Ovary (tissue), 3 donors: Measurements from ENCODE around the gene SUPT4H1.

Source experiments
- CTCF ChIP-seq, 3 donors: fragments of 450-650 bp in 2 of 3; fragments of 200-600 bp in 1 of 3; IDR thresholded peaks; one replicate each; pipeline versions ENCODE4 v1.5.1 to v1.8.0; 2016 to 2022; ENCODE audit warnings: antibody characterized with exemption in 3 of 3, mild to moderate bottlenecking in 1 of 3
- EP300 ChIP-seq: sonication (generic); formaldehyde crosslinking; IDR thresholded peaks from one replicate; pipeline ENCODE4 v1.6.1; 2017; ENCODE audit warnings: antibody characterized with exemption
- POLR2A ChIP-seq: fragments of 450-650 bp; IDR thresholded peaks from one replicate; pipeline ENCODE4 v1.6.1; 2017; ENCODE audit warnings: antibody characterized with exemption, mild to moderate bottlenecking, moderate library complexity
- donor health status: DM: no; HTN: no; CAD: no.

- TF ChIP-seq CTCF (IDR thresholded peaks at IDR 0.05), result no peak
- no peak for TF ChIP-seq POLR2A
- TF ChIP-seq EP300, result no peak
Measured at GRCh38 chr17:58385359-58385899, 33.4 kb upstream of the SUPT4H1 start.
